RWPE1 (cell line): Measurements from ENCODE around the gene NEU4.

ENCODE experiments used
- CTCF ChIA-PET: fragments of 350-600 bp; sonication (Branson Sonifier 250); formaldehyde crosslinking; extraction: SDS; loops from one replicate; lab custom pipeline; 2021; lab: Yijun Ruan, JAX
- POLR2A ChIA-PET: fragments of 400-600 bp; formaldehyde crosslinking; extraction: SDS; loops from one replicate; lab custom pipeline; 2020; ENCODE audit warnings: antibody characterized with exemption; ENCODE audit not compliant: low non-redundant PET; lab: Yijun Ruan, JAX
- DNase-seq: peaks from one replicate; pipeline ENCODE4 v3.0.0; 2012; ENCODE audit warnings: low spot score
- H3K27ac ChIP-seq: fragments of 450-650 bp; 2 replicates; pipeline ENCODE4 v1.5.1; 2017
- TF ChIP-seq, protein P1 (sequence below): fragments of 450-650 bp; conservative IDR thresholded peaks from 2 replicates; pipeline ENCODE4 v1.5.1; 2017; ENCODE audit warnings: low read depth, mild to moderate bottlenecking

Gene NEU4

DNA sequence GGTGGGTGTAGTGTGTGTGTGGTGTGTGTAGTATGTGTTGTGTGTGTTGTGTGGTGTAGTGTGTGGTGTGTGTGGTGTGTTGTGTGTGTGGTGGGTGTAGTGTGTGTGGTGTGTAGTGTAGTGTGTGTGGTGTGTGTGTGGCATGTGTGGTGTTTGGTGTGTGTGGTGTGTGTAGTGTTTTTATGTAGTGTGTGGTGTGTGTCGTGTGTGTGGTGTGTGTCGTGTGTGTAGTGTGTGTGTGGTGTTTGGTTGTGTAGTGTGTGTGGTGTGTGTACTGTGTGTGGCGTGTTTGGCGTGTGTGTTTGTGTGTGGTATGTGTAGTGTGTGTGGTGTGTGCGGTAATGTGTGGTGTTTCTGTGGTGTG lies 55.8 kb downstream of the NEU4 start:
- POLR2A ChIA-PET: no interaction called here
- DNase-seq: no peak
- TF ChIP-seq, protein P1, sequence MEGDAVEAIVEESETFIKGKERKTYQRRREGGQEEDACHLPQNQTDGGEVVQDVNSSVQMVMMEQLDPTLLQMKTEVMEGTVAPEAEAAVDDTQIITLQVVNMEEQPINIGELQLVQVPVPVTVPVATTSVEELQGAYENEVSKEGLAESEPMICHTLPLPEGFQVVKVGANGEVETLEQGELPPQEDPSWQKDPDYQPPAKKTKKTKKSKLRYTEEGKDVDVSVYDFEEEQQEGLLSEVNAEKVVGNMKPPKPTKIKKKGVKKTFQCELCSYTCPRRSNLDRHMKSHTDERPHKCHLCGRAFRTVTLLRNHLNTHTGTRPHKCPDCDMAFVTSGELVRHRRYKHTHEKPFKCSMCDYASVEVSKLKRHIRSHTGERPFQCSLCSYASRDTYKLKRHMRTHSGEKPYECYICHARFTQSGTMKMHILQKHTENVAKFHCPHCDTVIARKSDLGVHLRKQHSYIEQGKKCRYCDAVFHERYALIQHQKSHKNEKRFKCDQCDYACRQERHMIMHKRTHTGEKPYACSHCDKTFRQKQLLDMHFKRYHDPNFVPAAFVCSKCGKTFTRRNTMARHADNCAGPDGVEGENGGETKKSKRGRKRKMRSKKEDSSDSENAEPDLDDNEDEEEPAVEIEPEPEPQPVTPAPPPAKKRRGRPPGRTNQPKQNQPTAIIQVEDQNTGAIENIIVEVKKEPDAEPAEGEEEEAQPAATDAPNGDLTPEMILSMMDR: no peak
- CTCF ChIA-PET: no interaction called here
- no peak overlapping the region for H3K27ac ChIP-seq

DNA sequence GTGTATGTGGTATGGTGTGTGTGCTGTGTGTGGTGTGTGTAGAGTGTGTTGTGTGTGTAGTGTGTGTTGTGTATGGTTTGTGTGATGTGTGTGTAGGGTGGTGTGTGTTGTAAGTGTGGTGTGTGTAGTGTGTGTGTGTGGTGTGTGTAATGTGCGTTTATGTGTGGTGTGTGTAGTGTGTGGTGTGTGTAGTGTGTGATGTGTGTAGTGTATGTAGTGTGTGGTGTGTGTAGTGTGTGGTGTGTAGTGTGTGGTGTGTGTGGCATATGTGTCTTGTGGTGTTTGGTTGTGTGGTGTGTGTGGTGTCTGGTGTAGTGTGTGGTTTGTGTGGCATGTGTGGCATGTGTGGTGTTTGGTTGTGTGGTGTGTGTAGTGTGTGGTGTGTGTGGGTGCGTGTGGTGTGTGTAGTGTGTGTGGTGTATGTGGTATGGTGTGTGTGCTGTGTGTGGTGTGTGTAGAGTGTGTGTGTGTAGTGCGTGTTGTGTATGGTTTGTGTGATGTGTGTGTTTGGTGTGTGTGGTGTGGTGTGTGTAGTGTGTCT lies 56.5 kb downstream of the NEU4 start:
- TF ChIP-seq, protein P1: no peak
- no peak for DNase-seq
- ChIA-PET CTCF (no interaction called here), POLR2A (no interaction called here)
- no peak overlapping the region for H3K27ac ChIP-seq

DNA sequence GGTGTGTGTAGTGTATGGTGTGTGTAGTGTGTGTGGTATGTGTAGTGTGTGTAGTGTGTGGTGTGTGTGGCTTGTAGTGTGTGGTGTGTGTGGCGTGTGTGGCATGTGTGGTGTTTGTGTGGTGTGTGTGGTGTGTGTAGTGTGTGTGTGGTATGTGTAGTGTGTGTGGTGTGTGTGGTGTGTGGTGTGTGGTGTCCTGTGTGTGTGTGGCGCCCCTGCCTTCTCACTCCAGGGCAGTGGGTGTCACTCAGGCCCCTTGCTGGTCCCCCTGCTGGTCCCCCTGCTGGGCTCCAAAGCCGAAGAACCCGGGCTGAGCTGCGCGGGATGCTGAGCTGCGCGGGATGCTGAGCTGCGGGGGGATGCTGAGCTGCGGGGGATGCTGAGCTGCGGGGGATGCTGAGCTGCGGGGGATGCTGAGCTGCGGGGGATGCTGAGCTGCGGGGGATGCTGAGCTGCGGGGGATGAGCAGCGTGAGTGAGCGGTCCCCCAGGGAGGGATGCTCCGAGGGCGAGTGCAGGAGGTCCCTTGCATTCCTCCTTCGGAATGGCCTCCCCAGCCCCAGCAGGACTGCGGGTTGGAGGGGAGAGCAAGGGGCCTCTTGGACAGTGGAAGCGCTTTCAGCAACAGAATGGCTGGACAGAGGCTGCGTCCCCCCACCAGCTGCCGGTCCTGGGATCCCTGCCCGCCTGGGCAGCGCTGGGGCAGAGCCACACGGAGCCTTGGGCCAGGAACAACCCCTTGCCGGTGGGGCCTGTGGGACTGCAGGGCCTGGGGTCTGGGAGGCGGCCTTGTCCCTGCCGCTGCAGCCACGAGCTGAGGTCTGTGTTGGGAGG lies 57.2 kb downstream of the NEU4 start:
- CTCF ChIA-PET: interaction anchor here (0.6 kb wide), 3 partner anchors 11 to 165 kb away, joined by 3 to 5 read pairs (median 3); no protein-coding TSS in a partner anchor
- TF ChIP-seq, protein P1: no peak
- POLR2A ChIA-PET: no interaction called here
- DNase-seq: no peak
- no peak overlapping the region for H3K27ac ChIP-seq
